HG02610 (cell line): ENCODE data around the gene CDK15.
"Not testable (repeated sequence)": the region's sequence is repeated elsewhere in the genome, so short reads cannot be mapped to it uniquely, and the experiment has no call there.

ENCODE experiments used
- ATAC-seq: cut with Tn5 transposase; IDR thresholded peaks from one replicate; pipeline ENCODE4 v1.9.1; 2021; ENCODE audit warnings: mild to moderate bottlenecking, moderate library complexity; ENCODE audit not compliant: unreplicated experiment

CDK15 gene

DNA sequence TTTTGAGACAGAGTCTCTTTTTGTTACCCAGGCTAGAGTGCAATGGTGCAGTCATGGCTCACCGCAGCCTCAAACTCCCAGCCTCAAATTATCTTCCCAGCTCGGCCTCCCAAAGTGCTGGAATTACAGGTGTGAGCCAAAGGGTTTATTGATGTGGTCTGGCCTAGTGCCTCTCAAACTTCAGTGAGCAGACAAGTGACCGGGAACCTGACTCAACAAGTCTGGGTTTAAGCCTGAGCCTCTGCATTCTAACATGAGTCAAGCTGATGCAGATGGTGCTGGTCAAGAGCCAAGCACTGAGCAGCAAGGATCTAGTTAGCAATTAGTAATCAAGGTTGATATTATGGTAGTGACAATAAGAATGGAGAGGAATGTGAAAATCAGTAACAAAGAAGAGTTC lies 21.3 kb downstream of the CDK15 start:
- ATAC-seq: no peak

DNA sequence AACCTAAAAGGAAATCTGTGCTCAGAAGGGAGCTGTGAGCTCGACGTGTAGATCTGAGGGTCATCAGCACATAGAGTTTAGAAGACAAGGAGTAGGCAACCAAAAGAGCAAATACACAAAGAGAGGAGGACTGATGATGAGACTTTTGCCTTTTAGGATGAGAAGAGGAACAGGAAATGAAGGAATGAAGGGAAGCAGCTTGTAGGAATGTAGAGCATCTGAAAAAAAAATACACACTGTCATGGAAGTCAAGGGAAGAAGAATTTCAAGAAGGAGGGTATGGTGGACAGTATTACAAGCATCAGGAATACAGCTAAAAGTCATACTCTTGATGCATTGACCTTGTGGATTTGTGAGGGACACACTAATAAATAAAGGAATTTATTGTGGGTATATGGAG lies 21.9 kb downstream of the CDK15 start:
- no peak for ATAC-seq

DNA sequence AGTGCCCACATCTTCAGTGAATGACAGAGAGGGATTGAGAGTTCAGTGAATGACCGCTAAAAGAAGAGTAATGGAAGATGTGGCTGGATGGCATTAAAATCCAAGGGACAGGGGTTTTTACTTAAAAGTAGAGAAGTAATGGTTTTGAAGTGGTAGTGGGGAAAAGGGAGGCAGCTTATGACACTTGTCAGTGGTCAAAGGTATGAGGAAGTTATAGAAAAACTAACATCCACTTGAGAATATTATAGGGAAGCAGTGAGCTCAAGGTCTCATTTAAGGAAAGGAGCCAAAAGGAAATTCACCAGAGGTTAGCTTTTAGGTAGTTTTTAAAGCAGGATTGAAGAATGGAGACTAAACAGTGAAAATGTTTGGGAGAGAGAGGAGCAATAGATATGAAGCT lies 24.3 kb downstream of the CDK15 start:
- ATAC-seq: no peak

DNA sequence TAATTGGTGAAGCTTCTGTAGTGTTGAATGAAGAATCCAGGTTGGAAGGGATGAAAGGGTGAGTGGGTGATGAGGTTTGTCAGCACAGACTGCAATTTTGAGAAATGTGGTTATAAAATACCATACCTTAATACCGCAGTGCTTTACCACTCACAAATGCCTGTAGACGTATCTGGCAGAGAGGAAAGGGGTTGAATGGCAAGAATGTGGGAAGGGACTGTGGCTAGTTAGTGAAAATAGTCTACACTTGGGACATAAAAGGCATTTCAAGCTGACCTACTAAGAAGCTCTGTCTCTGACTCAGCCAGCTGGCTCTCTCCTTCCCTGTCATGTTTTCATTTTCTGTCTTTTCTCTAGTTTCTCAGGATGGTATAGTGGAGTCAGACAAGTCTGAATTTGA lies 25.1 kb downstream of the CDK15 start:
- no peak for ATAC-seq

DNA sequence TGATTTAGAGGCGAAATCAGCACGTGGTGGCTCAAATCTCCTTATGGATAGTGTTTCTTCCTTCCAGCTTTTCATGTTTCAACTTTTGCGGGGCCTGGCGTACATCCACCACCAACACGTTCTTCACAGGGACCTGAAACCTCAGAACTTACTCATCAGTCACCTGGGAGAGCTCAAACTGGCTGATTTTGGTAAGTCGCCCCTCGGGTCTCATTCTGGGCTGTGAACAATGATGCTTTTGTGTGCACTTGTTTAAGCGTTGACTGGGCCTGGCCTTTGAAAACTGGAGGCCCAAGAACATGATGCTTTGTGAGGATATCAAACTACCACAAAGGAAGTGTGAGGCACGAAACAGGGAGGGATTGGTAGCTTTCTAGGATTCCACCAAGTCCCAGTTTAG lies 27.4 kb downstream of the CDK15 start:
- ATAC-seq: no peak

DNA sequence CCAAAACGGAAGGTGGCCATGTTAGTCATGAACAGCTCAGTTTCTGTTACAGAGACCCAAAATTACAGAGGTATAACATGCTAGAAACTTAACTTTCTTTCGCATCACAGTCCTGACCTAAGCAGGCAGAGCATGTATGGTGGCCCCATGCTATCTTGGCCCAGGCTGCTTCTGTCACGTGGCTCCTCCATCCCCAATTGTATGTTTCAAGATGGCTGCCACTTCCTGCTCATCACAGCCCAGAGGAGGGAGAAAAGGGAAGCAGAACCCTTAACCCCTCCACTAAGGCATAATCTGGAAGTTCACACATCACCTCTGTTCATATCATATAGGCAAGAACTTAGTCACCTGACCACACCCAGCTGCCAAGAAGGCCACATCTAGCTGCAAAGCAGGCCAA lies 28.7 kb downstream of the CDK15 start:
- no peak for ATAC-seq

DNA sequence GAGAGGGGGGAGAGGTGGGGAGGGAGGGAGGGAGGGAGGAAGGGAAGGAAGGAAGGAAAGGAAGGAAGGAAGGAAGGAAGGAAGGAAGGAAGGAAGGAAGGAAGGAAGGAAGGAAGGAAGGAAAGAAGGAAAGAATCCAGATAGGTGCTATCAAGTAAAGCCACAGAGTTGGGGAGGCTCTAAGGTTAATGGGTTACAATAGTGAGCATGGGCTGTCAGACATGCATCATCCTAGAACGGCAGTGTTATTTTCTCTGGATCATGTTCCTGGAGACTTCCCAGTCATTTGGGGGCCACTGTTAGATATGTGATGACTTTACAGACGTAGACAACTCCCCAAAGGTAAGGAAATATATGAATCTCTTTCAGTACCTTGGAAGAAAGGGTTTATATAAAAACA lies 31.1 kb downstream of the CDK15 start:
- ATAC-seq: no peak

DNA sequence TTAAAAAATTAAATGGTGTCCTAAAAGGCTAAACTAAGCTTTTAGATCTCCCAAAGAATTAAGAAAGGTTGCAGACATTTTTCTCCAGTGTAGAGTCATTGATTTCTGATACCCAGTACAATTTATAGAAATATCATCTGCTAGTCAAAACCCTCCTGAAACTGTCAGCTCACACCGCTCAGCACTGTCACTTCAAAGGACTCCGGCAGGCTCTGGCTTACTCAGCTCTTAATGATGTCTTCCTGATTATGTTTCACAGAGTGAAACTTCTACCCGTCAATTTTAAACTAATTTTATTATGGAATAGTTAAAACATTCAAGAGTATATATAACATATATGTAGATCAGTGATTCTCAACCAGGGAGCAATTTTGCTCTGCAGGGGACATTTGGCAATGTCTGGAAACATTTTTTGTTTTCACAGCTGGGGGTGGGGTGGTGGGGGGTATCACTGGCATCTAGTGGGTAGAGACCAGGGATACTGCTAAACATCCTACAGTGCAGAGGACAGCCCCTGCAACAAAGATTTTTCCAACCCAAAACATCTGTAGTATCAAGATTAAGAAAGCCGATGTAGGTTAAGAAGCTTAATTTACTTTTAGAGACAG lies 31.6 kb downstream of the CDK15 start:
- no peak for ATAC-seq

DNA sequence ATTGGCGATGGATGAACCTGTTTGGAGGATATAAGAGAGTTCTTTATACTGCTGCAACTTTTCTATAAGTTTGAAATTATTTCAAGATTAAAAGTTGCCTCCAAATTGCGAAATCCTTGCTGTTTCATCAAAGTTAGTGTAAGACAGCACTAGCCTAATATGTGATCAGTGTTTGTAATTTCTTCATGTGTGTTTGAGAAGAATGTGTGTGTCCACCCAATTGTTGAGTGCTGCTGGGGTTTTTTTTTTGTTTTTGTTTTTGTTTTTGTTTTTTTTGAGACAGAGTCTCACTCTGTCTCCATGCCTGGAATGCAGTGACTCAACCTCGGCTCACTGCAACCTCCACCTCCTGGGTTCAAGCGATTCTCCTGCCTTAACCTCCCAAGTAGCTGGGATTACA lies 33.4 kb downstream of the CDK15 start:
- ATAC-seq: no peak

DNA sequence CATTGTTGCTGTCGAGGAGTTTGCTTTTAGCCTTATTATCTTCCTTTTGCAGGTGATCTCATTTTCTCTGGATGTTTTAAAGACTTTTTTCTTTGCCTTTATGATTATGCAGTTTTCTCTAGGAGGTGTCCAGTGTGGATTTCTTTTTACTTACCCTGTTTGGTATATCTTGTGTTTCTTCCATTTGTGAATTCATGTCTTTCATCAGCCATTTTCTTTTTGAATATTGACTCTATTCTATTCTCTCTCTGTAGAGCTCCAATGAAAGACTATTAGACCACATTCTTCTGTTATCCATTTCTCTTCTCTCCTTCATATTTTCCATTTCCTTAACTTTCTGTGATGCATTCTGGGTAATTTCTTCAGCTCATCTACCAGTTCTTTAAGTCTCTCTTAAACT lies 34.4 kb downstream of the CDK15 start:
- ATAC-seq: no peak

DNA sequence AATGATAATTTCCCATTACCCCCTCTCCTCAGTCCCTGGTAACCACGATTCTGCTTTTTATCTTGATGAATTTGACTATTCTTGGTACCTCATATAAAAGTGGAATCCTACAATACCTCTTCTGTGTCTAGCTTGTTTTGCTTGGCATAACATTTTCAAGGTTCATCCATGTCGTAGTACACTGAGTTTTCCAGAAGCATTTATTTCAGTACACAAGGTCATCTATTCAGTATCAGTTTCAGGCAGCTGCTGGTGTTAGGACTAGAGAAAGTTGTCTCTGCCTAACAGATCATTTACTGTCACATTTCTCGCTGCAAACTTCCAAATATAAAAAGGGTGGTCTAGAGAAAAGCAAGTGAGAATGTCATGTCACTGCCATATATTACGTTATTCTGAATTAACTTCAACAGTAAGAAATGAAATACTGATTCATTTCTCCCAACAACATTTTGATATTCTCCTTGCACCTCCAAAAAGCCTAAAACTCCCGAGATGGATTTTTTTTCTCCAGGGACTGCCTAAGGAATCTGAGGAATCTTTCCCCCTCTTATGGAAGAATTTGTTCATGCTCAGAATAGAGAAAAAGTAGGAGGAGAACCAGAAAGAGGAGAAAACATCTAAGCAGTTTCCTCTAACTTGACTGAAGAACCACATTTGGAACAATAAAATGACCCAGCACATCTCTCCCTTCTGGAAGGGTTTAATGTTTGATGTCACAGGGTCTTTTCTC lies 36.0 kb downstream of the CDK15 start:
- no peak for ATAC-seq

DNA sequence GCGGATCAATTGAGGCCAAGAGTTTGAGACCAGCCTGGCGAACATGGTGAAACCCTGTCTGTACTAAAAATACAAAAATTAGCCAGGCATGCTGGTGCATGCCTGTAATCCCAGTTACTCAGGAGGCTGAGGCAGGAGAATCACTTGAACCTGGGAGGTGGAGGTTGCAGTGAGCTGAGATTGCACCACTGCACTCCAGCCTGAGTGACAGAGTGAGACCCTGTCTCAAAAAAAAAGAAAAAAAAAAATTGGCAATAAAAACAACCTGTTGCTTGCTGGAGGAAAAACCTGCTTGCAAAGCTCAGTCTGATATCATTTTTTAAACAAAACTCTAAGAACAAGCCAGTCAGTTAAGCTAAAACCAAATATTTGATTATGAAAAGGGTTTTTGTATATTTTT lies 38.6 kb downstream of the CDK15 start:
- not testable (repeated sequence) for ATAC-seq

DNA sequence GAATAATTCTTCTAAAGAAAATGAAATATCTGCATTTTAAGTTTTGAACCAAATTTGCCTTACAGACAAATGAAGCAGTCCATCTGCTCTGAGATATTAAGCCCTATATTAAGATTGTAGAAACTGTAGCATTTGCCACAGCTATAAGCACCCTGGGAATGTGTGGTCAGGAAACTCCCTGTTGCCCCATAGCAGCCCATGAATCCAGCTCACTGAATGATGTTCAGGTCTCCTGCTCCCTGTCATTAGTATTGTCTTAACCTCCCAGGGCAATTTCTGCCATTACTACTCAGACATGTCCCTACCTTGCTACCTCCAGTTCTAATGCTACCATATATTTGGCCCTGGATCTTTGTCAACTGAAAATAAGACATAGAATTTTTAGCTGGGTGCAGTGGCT lies 41.1 kb downstream of the CDK15 start:
- no peak for ATAC-seq

DNA sequence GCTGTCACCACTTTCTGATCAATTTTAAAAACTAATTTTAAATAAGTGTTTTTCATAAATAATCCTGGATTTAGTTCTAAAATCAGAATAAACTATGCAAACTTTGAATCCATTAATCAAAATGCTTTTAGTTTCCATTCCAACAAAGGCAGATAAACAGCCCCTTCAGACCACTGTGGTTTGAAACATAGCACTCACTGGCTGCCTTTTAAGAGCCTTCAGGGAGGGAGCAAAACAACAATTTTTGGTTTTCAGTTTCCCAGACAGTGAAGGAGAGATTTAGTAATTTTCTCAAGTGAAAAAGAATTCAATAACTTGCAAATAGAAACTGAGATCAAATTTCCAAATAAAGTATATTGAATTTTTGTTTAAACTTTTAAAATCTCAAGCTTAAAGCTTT lies 46.1 kb downstream of the CDK15 start:
- ATAC-seq: no peak

DNA sequence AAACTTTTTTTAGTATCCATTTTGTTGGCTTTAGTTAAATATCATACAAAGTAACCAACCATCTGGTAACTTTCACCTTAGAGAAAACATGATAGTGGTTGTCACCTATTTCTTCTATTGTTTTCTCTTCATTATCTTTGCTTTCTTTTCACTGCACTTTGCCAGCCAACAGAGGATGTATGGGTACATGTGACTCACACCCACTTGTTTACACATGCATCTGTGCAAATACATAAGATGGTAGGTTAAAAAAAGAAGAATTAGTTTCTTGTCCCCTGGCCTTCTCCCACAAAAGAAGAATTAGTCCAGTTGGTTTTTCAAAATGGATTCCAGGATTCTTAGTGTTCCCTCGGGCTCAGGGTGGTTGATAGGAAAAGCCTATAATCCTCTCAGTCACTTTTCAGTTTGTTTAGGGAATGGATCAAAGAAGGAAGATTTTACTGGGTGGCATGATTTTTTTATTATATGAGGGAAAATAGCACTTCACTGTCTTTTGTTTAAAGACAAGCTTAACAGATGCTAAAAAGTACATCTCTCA lies 46.6 kb downstream of the CDK15 start:
- no peak for ATAC-seq

DNA sequence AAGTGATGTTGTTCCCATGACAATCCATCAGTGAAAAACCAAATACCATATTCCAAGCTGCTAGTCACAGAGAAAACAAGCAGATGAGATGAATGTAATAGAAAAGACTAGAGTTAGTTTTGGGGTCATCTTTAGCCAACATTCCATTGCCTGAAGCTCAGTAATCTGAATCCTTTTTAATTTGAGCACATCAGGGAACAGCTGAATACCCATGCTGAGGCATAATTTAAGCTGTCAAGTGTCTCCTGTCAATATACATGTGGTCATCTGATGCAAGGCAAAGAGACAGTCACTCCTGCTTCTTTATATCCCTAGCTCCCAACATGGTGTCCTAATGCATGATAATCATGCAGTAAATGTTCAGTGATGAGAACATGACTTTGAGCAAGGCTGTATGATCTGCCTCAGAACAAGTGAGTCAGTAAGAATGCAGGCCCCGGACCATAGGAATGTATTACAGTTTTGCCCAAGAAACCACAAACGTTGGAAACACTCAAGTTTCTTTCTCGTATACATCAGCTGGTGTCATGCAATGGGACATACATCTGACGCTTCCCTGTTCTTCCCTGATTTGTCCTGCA lies 48.0 kb downstream of the CDK15 start:
- ATAC-seq: no peak

DNA sequence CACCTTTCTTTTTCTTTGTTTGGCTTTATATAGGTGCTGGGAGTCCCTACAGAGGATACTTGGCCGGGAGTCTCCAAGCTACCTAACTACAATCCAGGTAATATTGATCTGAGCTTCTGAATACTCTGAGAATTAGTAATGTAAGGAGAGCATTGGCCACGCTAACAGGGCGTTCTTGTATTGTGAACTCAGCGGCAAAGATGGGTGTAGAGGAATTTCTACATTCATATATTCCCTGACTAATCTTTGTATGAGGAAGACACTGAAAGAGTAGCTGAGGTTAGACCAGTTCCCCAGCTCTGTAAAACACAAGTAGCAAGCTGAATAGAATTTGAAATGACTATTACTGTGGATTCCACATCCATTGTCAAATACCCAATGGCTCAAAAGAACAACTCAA lies 48.5 kb downstream of the CDK15 start:
- no peak for ATAC-seq

DNA sequence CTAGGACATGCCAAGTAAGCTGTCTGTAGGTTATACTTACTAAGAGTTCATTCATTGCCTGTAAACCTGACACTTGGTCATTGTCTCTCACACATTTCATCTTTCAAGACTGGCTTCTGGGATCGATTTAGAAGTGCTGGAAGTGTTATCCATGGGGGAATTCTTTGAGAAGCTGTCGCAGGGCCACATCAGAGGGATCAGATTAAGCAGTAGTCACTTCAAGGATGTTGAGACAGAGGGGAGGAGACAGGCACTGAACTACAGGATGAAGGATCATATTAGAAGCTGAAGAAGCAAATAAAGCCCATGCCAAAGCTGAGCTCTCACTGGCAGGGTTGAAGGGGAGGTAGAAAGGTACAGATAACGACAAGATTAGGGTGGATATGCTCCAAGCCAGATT lies 49.0 kb downstream of the CDK15 start:
- no peak for ATAC-seq

DNA sequence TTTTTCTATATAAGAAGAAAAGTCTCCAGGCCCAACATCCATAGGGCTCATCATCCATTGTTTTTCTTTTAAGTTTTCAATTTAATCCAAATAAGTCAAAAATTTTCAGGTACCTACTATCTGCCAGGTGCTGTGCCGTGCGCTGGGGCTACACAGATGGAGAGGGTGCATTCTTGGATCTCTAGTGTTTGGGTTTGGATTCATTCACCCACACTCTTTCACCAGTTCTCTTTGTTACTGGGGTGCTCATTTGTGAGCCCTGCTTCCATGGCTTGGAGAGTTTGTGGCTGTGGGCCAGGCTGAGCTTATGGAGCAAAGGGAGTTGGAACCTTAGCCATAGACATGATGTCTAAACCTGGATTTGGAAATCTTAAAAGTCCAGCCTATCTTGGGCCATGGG lies 51.0 kb downstream of the CDK15 start:
- no peak for ATAC-seq

DNA sequence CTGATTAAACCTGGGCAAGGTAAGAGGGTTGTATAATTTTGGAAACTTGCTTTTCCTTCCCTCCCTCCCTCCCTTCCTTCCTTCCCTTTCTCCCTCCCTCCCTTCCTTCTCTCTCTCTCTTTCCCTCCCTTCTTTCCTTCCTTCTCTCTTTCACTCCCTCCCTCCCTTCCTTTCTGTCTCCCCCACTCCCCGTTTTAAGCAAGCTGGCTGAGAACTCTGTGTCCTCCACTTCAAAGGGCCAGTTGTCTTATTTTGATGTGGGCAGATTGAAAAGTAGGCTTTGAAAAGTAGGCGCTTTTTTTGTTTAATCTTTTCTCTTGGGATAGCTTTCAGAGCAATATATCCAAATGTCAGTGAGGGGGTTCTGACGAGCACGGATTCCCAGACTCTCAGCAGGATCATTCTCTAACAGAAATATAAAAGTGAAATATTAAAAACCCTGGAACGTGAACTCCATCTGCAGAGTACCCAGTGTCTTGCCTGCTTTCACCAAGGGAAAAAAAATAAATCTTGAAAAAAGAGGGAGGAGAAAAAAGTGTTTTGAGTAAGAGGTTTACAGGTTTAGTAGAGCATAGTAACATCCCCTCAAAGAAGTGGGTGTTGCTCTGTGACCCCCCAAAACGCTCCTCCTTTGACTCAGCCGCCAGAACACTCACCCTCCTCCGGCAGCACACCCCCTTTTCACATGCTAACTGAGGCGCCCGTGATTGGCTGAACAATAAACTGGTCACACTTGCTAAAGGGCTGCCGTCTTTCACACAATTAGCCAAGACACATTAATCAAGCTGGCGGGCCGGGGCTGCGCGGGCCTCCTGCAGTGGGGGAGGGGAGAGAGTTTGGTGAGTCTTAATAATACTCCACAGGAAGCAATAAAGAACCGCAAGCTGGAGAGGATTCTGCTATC lies 52.2 kb downstream of the CDK15 start:
- no peak for ATAC-seq

DNA sequence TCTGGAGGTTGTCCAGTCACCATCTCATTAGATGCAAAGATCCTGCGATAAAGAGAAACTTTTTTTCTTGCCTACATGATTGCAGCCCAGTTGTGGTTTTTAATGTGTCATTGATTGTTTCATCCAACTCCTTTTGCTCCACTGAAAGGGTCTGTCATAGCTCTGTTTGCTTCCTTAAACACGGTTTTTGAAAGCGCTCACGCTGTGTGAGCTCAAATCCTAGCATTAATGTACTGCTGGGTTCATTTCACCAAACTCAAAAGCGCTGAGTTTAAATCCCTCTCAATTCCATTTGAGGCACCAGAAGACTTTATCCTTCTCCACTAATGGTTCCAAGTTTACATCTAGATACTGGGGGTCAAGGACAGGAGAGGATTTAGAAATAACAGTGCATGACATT lies 53.6 kb downstream of the CDK15 start:
- ATAC-seq: no peak
